H1 (cell line): ENCODE data around the gene IL36G. TPM values are rescaled to one million over a fixed set of nuclear protein-coding genes. Genes with fewer than 3 reads are reported as not detected.

Experiments used
- EZH2 ChIP-seq: fragments of 200-600 bp; sonication (generic); IDR thresholded peaks from 2 replicates; pipeline ENCODE4 v1.7.1; 2012; ENCODE audit warnings: low read depth, mild to moderate bottlenecking, moderate library complexity, low read length, inconsistent platforms; ENCODE audit not compliant: severe bottlenecking
- FOSL1 ChIP-seq: IDR thresholded peaks from 2 replicates; pipeline ENCODE4 v1.6.1; 2011; ENCODE audit warnings: mild to moderate bottlenecking, low read depth, low read length, moderate library complexity; ENCODE audit not compliant: insufficient read depth
- RBBP5 ChIP-seq: IDR thresholded peaks from 2 replicates; pipeline ENCODE4 v1.7.1; 2012; ENCODE audit warnings: low read depth, mild to moderate bottlenecking, inconsistent platforms, low read length, moderate library complexity, borderline replicate concordance
- SAP30 ChIP-seq: fragments of 300-600 bp; sonication (generic); IDR thresholded peaks from 2 replicates; pipeline ENCODE4 v1.7.1; 2012; ENCODE audit warnings: low read length, moderate library complexity, mild to moderate bottlenecking, inconsistent platforms; ENCODE audit not compliant: insufficient read depth, insufficient replicate concordance
- ZNF274 ChIP-seq: IDR thresholded peaks from 2 replicates; pipeline ENCODE4 v1.7.0; 2012; ENCODE audit warnings: low read length, borderline replicate concordance; ENCODE audit errors: extremely low read depth
- polyA plus RNA-seq, 7 experiments: library from polyadenylated mRNA; depleted of rRNA in 3 of 7; stranded (reverse) in 5 of 7; unstranded in 2 of 7; fragments of >200 nt in 5 of 7; fragments of 200-250 nt in 2 of 7; gene quantifications; 1 replicate in 5 of 7; 2 replicates in 1 of 7; 4 replicates in 1 of 7; pipeline versions ENCODE4 v1.2.1 to v1.2.3, GENCODE V29; 2011 to 2013; ENCODE audit warnings: missing spikeins in 2 of 7, mixed read lengths in 2 of 7
- total RNA-seq: library from RNA; stranded (reverse); fragmentation: NEBNext Ultra II Directional; extraction: Animal tissue kit (Norgen Biotek cat#: 25700); gene quantifications from 2 replicates; pipeline ENCODE4 v1.2.1, GENCODE V29; 2021

The IL36G gene
- total and polyA plus RNA-seq, 2 of the 8 experiments (the other 6 are each of a cell fraction or from before 2014, with no cell fraction given): 0.39 TPM; not detected in 1

- TF ChIP-seq ZNF274 (no peak), RBBP5 (no peak), FOSL1 (no peak), SAP30 (no peak), EZH2 (no peak)
- TF ChIP-seq, all 59 proteins: peak for 0
Observed at GRCh38 chr2:113010088-113010487, 32.3 kb downstream of the IL36G start (continued).
